Ovary (tissue), 3 donors: ENCODE measurements around the gene COMP.

Experiments used
- POLR2A ChIP-seq: fragments of 450-650 bp; IDR thresholded peaks from one replicate; pipeline ENCODE4 v1.6.1; 2017; ENCODE audit warnings: antibody characterized with exemption, mild to moderate bottlenecking, moderate library complexity
- TF ChIP-seq, protein P1 (sequence below), 3 donors: fragments of 450-650 bp in 2 of 3; fragments of 200-600 bp in 1 of 3; IDR thresholded peaks; one replicate each; pipeline versions ENCODE4 v1.5.1 to v1.8.0; 2016 to 2022; ENCODE audit warnings: antibody characterized with exemption in 3 of 3, mild to moderate bottlenecking in 1 of 3
- donor health status: DM: no; HTN: no; CAD: no.

DNA sequence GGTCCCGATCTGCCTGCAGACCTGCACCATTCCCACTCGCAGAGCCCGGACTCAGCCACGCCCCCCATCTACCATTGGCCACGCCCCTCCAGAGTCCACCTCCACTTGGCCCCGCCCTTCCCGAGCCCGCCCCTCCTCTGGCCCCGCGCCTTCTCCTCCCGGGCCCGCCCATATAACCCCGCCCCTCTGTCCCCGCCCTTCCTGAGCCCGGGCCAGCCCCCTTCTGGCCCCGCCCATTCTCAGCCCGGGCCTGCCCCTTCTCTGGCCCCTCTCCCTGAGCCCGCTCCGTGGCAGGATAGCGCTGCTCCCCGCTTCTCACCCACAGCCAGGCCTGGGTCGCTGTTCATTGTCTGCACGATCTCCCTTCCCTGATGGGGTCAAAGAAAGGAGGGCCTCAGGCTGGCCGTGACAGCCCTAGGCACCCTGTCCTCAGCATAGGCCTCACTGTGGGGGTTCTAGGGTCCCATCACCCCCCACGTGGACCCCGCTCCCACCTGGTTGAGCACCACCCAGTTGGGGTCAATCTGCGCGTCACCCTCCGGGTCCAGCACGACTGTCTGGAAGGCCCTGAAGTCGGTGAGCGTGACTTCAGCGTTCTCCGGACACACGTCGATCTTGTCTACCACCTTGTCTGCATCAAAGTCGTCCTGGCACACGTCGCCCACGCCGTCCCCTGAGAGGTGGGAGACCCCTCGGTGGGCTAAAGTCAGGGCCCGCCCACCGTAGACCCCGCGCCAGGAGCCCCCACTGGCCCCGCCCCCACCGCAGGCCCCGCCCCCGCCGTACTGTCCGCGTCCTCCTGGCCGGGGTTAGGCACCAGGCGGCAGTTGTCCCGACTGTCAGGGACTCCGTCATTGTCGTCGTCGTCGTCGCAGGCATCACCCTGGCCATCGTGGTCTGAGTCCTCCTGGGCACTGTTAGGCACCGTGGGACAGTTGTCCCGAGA lies 5.7 kb downstream of the COMP start:
- TF ChIP-seq, protein P1, sequence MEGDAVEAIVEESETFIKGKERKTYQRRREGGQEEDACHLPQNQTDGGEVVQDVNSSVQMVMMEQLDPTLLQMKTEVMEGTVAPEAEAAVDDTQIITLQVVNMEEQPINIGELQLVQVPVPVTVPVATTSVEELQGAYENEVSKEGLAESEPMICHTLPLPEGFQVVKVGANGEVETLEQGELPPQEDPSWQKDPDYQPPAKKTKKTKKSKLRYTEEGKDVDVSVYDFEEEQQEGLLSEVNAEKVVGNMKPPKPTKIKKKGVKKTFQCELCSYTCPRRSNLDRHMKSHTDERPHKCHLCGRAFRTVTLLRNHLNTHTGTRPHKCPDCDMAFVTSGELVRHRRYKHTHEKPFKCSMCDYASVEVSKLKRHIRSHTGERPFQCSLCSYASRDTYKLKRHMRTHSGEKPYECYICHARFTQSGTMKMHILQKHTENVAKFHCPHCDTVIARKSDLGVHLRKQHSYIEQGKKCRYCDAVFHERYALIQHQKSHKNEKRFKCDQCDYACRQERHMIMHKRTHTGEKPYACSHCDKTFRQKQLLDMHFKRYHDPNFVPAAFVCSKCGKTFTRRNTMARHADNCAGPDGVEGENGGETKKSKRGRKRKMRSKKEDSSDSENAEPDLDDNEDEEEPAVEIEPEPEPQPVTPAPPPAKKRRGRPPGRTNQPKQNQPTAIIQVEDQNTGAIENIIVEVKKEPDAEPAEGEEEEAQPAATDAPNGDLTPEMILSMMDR (IDR thresholded peaks at IDR 0.05), result no peak
- no peak for TF ChIP-seq POLR2A
